Uterus (tissue), 4 donors: ENCODE data around the gene NEDD4L. TPM values are rescaled to one million over a fixed set of nuclear protein-coding genes. Genes with fewer than 3 reads are reported as not detected.

Experiments
- DNase-seq, 2 donors: peaks; one replicate each; pipeline ENCODE4 v3.0.0-alpha.2; 2019 to 2020
- H3K27ac ChIP-seq, 2 donors: fragments of 200-600 bp; sonication (generic); 1 replicate in 1 of 2; 2 replicates in 1 of 2; pipeline ENCODE4 v1.5.1; 2016 to 2018
- H3K27me3 ChIP-seq, 2 donors: fragments of 200-600 bp; sonication (generic); one replicate each; pipeline ENCODE4 v1.5.1; 2018 to 2019; ENCODE audit warnings: control low read depth in 1 of 2
- H3K36me3 ChIP-seq, 2 donors: fragments of 200-600 bp; sonication (generic); one replicate each; pipeline ENCODE4 v1.5.1; 2019; ENCODE audit warnings: control low read depth in 1 of 2
- H3K4me1 ChIP-seq, 2 donors: fragments of 200-600 bp; sonication (generic); one replicate each; pipeline ENCODE4 v1.5.1; 2018 to 2019; ENCODE audit warnings: control low read depth in 1 of 2
- H3K4me3 ChIP-seq, 2 donors: fragments of 200-600 bp; sonication (generic); 1 replicate in 1 of 2; 2 replicates in 1 of 2; pipeline ENCODE4 v1.5.1; 2018 to 2019; ENCODE audit warnings: mild to moderate bottlenecking in 1 of 2
- H3K9me3 ChIP-seq, 2 donors: fragments of 200-600 bp; sonication (generic); one replicate each; pipeline ENCODE4 v1.5.1; 2019; ENCODE audit warnings: control low read depth in 1 of 2
- POLR2A ChIP-seq, 2 donors: fragments of 450-650 bp; IDR thresholded peaks; one replicate each; pipeline ENCODE4 v1.6.1; 2016; ENCODE audit warnings: antibody characterized with exemption in 2 of 2, mild to moderate bottlenecking in 1 of 2, moderate library complexity in 1 of 2
- intact Hi-C: fragments of 100-400 bp; cut with DNase I; formaldehyde crosslinking; loops from one replicate; pipeline ENCODE4 v1.15.1; 2023; ENCODE audit warnings: low total_unique reads
- total RNA-seq, 4 donors: library from RNA; depleted of rRNA in 3 of 4; stranded (reverse); fragments of >200 nt in 3 of 4; gene quantifications; one replicate each; pipeline versions ENCODE4 v1.1.0 to v1.2.4, GENCODE V29; 2014 to 2023
- TF ChIP-seq, protein P1 (sequence below), 4 experiments: fragments of 200-600 bp in 2 of 4; fragments of 450-650 bp in 2 of 4; sonication (generic) in 2 of 4; IDR thresholded peaks; one replicate each; pipeline ENCODE4 v1.5.1; 2016 to 2019; ENCODE audit warnings: antibody characterized with exemption in 4 of 4, mild to moderate bottlenecking in 2 of 4, moderate library complexity in 1 of 4
- donor health status: DM: yes; HTN: yes; CAD: no.

Gene NEDD4L
- total RNA-seq, 4 donors from 2014 or later, result 6.2 to 45.9 (median 32.3) TPM

DNA sequence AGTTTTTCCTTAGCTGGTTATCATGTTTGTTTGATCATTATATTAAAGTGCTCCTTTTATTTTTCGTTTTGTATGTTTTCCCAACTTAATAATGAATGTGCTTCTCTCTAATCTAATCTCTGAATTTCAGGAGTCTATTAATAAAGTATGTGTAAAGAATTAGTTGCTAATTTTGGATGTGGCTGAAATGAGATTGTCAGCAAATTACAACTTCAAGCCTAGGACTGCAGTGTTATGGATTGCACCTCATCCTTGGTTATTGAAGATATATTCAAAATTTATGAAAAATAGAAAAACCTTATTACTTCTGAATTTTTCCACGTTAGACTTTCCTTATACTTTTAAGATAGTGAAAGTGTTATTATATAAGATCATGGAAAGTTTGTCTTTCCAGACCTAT, 227.7 kb downstream of the NEDD4L start:
- intact Hi-C loops, result loop anchor here (10.0 kb wide), 1 partner anchor 1277 kb away; no protein-coding TSS in a partner anchor
- Histone ChIP-seq H3K27me3 (no peaks in the 10 kb centered on the region), H3K27ac (no peak overlapping the region), H3K4me3 (no peak overlapping the region), H3K36me3 (no peaks in the 10 kb centered on the region), H3K4me1 (no peaks in the 10 kb centered on the region), H3K9me3 (no peaks in the 10 kb centered on the region)
- DNase-seq, result no peak
- no peak for TF ChIP-seq POLR2A (IDR thresholded peaks at IDR 0.05)
- TF ChIP-seq, protein P1, sequence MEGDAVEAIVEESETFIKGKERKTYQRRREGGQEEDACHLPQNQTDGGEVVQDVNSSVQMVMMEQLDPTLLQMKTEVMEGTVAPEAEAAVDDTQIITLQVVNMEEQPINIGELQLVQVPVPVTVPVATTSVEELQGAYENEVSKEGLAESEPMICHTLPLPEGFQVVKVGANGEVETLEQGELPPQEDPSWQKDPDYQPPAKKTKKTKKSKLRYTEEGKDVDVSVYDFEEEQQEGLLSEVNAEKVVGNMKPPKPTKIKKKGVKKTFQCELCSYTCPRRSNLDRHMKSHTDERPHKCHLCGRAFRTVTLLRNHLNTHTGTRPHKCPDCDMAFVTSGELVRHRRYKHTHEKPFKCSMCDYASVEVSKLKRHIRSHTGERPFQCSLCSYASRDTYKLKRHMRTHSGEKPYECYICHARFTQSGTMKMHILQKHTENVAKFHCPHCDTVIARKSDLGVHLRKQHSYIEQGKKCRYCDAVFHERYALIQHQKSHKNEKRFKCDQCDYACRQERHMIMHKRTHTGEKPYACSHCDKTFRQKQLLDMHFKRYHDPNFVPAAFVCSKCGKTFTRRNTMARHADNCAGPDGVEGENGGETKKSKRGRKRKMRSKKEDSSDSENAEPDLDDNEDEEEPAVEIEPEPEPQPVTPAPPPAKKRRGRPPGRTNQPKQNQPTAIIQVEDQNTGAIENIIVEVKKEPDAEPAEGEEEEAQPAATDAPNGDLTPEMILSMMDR (IDR thresholded peaks at IDR 0.05), result no peak

DNA sequence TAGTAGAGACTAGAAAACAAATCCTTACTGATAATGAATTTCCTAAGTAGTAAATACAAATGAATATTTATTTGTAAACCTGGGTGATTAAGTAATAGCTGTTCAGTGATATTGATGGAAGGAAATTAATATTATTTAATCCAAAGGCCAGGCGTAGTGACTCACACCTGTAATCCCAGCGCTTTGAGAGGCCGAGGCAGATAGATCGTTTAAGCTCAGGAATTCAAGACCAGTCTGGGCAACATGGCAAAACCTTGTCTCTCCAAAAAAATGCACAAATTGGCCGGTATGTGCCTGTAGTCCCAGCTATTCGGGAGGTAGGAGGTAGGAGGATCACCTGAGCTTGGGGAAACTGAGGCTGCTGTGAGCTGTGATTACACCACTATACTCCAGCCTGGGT, 228.2 kb downstream of the NEDD4L start:
- DNase-seq, result no peak
- Histone ChIP-seq H3K4me1 (no peaks in the 10 kb centered on the region), H3K9me3 (no peaks in the 10 kb centered on the region), H3K36me3 (no peaks in the 10 kb centered on the region), H3K27me3 (no peaks in the 10 kb centered on the region), H3K4me3 (no peak overlapping the region), H3K27ac (no peak overlapping the region)
- intact Hi-C loops, result loop anchor here (10.0 kb wide), 1 partner anchor 1277 kb away; no protein-coding TSS in a partner anchor
- TF ChIP-seq, protein P1 (IDR thresholded peaks at IDR 0.05), result no peak
- TF ChIP-seq POLR2A (IDR thresholded peaks at IDR 0.05), result no peak

GRCh38 chr18:58272779-58273435, 228.9 kb downstream of the NEDD4L start:
- H3K36me3 ChIP-seq, result no peaks in the 10 kb centered on the region
- no peak for DNase-seq
- H3K4me3 ChIP-seq, result no peak overlapping the region
- H3K4me1 ChIP-seq, result no peaks in the 10 kb centered on the region
- no peaks in the 10 kb centered on the region for H3K27me3 ChIP-seq
- intact Hi-C loops, result loop anchor here (10.0 kb wide), 1 partner anchor 1278 kb away; no protein-coding TSS in a partner anchor
- TF ChIP-seq, protein P1 (IDR thresholded peaks at IDR 0.05), result no peak
- no peak for TF ChIP-seq POLR2A (IDR thresholded peaks at IDR 0.05)
- no peak overlapping the region for H3K27ac ChIP-seq
- H3K9me3 ChIP-seq, result no peaks in the 10 kb centered on the region

DNA sequence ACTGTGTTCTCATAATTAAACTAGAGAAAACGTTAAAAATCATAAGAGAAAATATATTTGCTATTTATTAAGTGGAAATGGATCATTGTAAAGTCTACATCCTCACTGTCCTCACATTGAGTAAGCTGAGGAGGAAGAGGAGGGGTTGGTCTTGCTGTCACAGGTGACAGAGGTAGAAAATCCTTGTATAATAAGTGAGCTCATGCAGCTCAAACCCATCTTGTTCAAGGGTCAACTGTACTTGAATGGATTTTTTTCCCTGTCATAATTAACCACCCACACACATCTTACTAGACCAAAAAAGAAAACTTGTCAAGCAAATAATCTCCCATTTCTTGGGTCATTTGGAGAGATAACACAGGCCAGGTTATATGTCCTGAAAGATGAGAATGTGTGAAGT, 231.2 kb downstream of the NEDD4L start:
- Histone ChIP-seq H3K27me3 (no peaks in the 10 kb centered on the region), H3K4me3 (no peak overlapping the region), H3K36me3 (no peaks in the 10 kb centered on the region), H3K4me1 (no peaks in the 10 kb centered on the region), H3K27ac (no peak overlapping the region), H3K9me3 (no peaks in the 10 kb centered on the region)
- intact Hi-C loops, result loop anchor here (10.0 kb wide), 1 partner anchor 1280 kb away; no protein-coding TSS in a partner anchor
- TF ChIP-seq POLR2A (IDR thresholded peaks at IDR 0.05), result no peak
- TF ChIP-seq, protein P1 (IDR thresholded peaks at IDR 0.05), result no peak
- no peak for DNase-seq
